ENCODE measurements around the gene DYNC1I1. TPM values are rescaled to one million over a fixed set of nuclear protein-coding genes. Genes with fewer than 3 reads are reported as not detected.

Gene DYNC1I1
- total and polyA plus RNA-seq, 2 donors (not counting 3 experiments of a cell fraction or from before 2014, with no cell fraction given), result 1.8 to 3.6 TPM

DNA sequence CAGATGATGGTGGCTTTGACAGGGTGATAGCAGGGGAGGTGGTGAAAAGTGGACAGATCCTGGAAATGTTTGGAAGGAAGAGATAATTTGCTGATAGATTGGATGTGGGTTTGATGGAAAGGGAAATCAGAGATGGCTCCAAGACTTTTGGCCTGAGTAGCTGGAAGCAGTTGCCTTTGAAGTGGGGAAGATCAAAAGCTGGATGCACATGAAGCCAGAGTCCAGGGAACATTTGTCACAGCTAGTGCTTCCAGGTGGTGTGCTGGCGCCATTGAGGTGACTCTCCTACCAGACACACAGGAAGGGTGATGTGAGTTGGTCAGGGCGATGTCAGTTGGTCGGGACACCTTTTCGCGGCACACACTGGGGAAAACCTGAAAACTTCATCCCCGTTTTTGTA is 15.9 kb downstream of the DYNC1I1 start:
- Histone ChIP-seq H3K9me1 (replicated peaks; ENCODE audit: control insufficient read depth, extremely low read depth, insufficient read depth, low read length) (no peaks in the 10 kb centered on the region), H3K4me3 (replicated peaks in 1 of 3; ENCODE audit: insufficient read depth in 1 of 3, low read depth in 1 of 3, low read length in 3 of 3) (no peak overlapping the region), H3K4me2 (ENCODE audit: insufficient read depth, low read length) (no peak overlapping the region), H3K4me1 (ENCODE audit: control insufficient read depth, extremely low read depth, insufficient read depth, low read length) (no peaks in the 10 kb centered on the region), H2AFZ (ENCODE audit: low read depth, low read length) (no peak overlapping the region), H3K27me3 (ENCODE audit: control insufficient read depth in 2 of 2, insufficient read depth in 2 of 2, low read length in 2 of 2) (peaks cover 0 to 4% of the 10 kb centered on the region in 2 experiments), H3K27ac (ENCODE audit: insufficient read depth, low read depth, low read length) (no peak overlapping the region), H3K36me3 (ENCODE audit: control insufficient read depth in 2 of 2, extremely low read depth in 1 of 2, insufficient read depth in 2 of 2, low read length in 2 of 2) (no peaks in the 10 kb centered on the region), H3K9ac (replicated peaks; ENCODE audit: extremely low read depth, insufficient read depth, low read length) (no peak overlapping the region), H4K20me1 (replicated peaks; ENCODE audit: control insufficient read depth, extremely low read depth, insufficient read depth, low read length) (no peaks in the 10 kb centered on the region), H3K79me2 (ENCODE audit: control insufficient read depth, insufficient read depth, low read length) (no peaks in the 10 kb centered on the region), H3K9me3 (replicated peaks; ENCODE audit: control insufficient read depth, insufficient read depth, low read length) (no peaks in the 10 kb centered on the region)
- intact Hi-C loops (cut with micrococcal nuclease), result no loop called here
- ChIA-PET CTCF (no interaction called here), POLR2A (no interaction called here)
- FAIRE-seq, result no peak
- no peak for DNase-seq (ENCODE audit: low read depth, low spot score)
- TF ChIP-seq MYC (IDR thresholded peaks at IDR 0.05; ENCODE audit: low read depth, low read length) (no peak), POLR2AphosphoS5 (IDR thresholded peaks at IDR 0.05; ENCODE audit: insufficient read depth, low read depth, low read length) (no peak), EZH2 (IDR thresholded peaks at IDR 0.05; ENCODE audit: borderline replicate concordance, low read depth, low read length, severe bottlenecking) (no peak), GATA2 (IDR thresholded peaks at IDR 0.05; ENCODE audit: insufficient read depth, insufficient read length, low read depth, low read length) (no peak), POLR2A (IDR thresholded peaks at IDR 0.05; ENCODE audit: low read depth, low read length) (no peak)
- TF ChIP-seq, protein P1, sequence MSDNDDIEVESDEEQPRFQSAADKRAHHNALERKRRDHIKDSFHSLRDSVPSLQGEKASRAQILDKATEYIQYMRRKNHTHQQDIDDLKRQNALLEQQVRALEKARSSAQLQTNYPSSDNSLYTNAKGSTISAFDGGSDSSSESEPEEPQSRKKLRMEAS (IDR thresholded peaks at IDR 0.05; ENCODE audit: insufficient read depth, insufficient read length), result no peak
- no TSS peak for BruUV-seq (replicated peaks)
- dilution Hi-C loops (cut with MboI; ENCODE audit: extremely low pct_ligation_motif_present, low sequenced_read_pairs), result no loop called here

DNA sequence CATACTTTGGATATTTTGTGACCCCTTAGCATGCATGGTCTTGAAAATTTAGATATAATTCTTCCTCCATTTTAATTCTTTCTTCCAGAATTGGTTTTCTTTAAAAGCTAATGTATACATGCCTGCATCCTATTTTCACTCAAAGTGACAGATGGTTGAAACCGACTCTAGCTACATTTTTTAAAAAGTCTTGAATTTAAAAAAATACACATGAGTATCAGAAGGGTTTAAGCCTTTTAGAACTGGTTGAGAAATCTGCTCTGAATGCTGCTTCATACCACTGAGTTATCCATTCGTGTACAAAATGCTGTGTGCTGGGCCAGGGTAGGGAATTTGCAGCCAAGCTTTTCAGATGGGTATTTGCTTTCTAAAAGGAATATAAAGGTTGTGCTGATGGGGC is 16.5 kb downstream of the DYNC1I1 start:
- ChIA-PET POLR2A (no interaction called here), CTCF (interaction anchor here (1.1 kb wide), 1 partner anchor 10 kb away, joined by 3 read pairs; no protein-coding TSS in a partner anchor)
- H3K27me3 ChIP-seq (ENCODE audit: control insufficient read depth in 2 of 2, insufficient read depth in 2 of 2, low read length in 2 of 2), result peaks cover 0 to 4% of the 10 kb centered on the region in 2 experiments
- H3K4me1 ChIP-seq (ENCODE audit: control insufficient read depth, extremely low read depth, insufficient read depth, low read length), result no peaks in the 10 kb centered on the region
- intact Hi-C loops (cut with micrococcal nuclease) (no loop called here), dilution Hi-C loops (cut with MboI; ENCODE audit: extremely low pct_ligation_motif_present, low sequenced_read_pairs) (no loop called here)
- no peak overlapping the region for H3K27ac ChIP-seq (ENCODE audit: insufficient read depth, low read depth, low read length)
- H3K36me3 ChIP-seq (ENCODE audit: control insufficient read depth in 2 of 2, extremely low read depth in 1 of 2, insufficient read depth in 2 of 2, low read length in 2 of 2), result no peaks in the 10 kb centered on the region
- H3K4me3 ChIP-seq (replicated peaks in 1 of 3; ENCODE audit: insufficient read depth in 1 of 3, low read depth in 1 of 3, low read length in 3 of 3), result no peak overlapping the region
- no peaks in the 10 kb centered on the region for H4K20me1 ChIP-seq (replicated peaks; ENCODE audit: control insufficient read depth, extremely low read depth, insufficient read depth, low read length)
- H2AFZ ChIP-seq (ENCODE audit: low read depth, low read length), result no peak overlapping the region
- H3K9me1 ChIP-seq (replicated peaks; ENCODE audit: control insufficient read depth, extremely low read depth, insufficient read depth, low read length), result no peaks in the 10 kb centered on the region
- no peaks in the 10 kb centered on the region for H3K79me2 ChIP-seq (ENCODE audit: control insufficient read depth, insufficient read depth, low read length)
- no peak overlapping the region for H3K9ac ChIP-seq (replicated peaks; ENCODE audit: extremely low read depth, insufficient read depth, low read length)
- FAIRE-seq (no peak), DNase-seq (ENCODE audit: low read depth, low spot score) (no peak)
- no peak for TF ChIP-seq JUN (IDR thresholded peaks at IDR 0.05; ENCODE audit: borderline replicate concordance, insufficient read depth, insufficient read length, low read depth)
- H3K4me2 ChIP-seq (ENCODE audit: insufficient read depth, low read length), result no peak overlapping the region
- no peaks in the 10 kb centered on the region for H3K9me3 ChIP-seq (replicated peaks; ENCODE audit: control insufficient read depth, insufficient read depth, low read length)
- no TSS peak for BruUV-seq (replicated peaks)
